HepG2 (cell line): Measurements from ENCODE around the gene TXNL4A. TPM values are rescaled to one million over a fixed set of nuclear protein-coding genes. Genes with fewer than 3 reads are reported as not detected.

Experiments used
- CEBPB ChIP-seq: IDR thresholded peaks from 2 replicates; pipeline ENCODE4 v1.6.1; 2011; ENCODE audit warnings: low read depth, low read length, improper control_type of control experiment, borderline replicate concordance
- DNMT3B ChIP-seq: conservative IDR thresholded peaks from 2 replicates; pipeline ENCODE4 v1.6.1; 2016; ENCODE audit warnings: missing biosample characterization, control low read depth
- FOXA3 ChIP-seq: IDR thresholded peaks from 2 replicates; pipeline ENCODE4 v1.6.1; 2016; ENCODE audit warnings: missing genetic modification reagents, missing compliant biosample characterization
- FOXM1 ChIP-seq: sonication (generic); formaldehyde crosslinking; IDR thresholded peaks from 2 replicates; pipeline ENCODE4 v1.5.0; 2020; ENCODE audit warnings: missing genetic modification reagents
- HDAC2 ChIP-seq: sonication (generic); formaldehyde crosslinking; IDR thresholded peaks from 2 replicates; pipeline ENCODE4 v1.4.0; 2020; ENCODE audit warnings: missing genetic modification reagents
- HES4 ChIP-seq: sonication (generic); formaldehyde crosslinking; IDR thresholded peaks from 2 replicates; pipeline ENCODE4 v1.9.0; 2021; ENCODE audit warnings: mild to moderate bottlenecking, missing genetic modification reagents, borderline replicate concordance
- IRF1 ChIP-seq: sonication (generic); formaldehyde crosslinking; IDR thresholded peaks from 2 replicates; pipeline ENCODE4 v1.4.0; 2020; ENCODE audit warnings: low read depth, mild to moderate bottlenecking, missing genetic modification reagents
- JUN ChIP-seq: sonication (generic); formaldehyde crosslinking; IDR thresholded peaks from 2 replicates; pipeline ENCODE4 v1.4.0; 2020; ENCODE audit warnings: mild to moderate bottlenecking, missing genetic modification reagents
- KLF9 ChIP-seq: IDR thresholded peaks from 2 replicates; pipeline ENCODE4 v1.6.1; 2016; ENCODE audit warnings: low read depth
- NR2F6 ChIP-seq, 2 experiments: IDR thresholded peaks; 2 replicates each; pipeline ENCODE4 v1.6.1; 2016; ENCODE audit warnings: antibody characterized with exemption in 1 of 2, mild to moderate bottlenecking in 1 of 2
- PAX8 ChIP-seq: sonication (generic); formaldehyde crosslinking; IDR thresholded peaks from 2 replicates; pipeline ENCODE4 v1.8.0; 2022; ENCODE audit warnings: mild to moderate bottlenecking, missing genetic modification reagents, borderline replicate concordance
- PRDM10 ChIP-seq: sonication (generic); formaldehyde crosslinking; IDR thresholded peaks from 2 replicates; pipeline ENCODE4 v1.4.0; 2020; ENCODE audit warnings: low read depth, missing genetic modification reagents
- SNRNP70 ChIP-seq: fragments of 200-400 bp; formaldehyde crosslinking; IDR thresholded peaks from 2 replicates; pipeline ENCODE4 v1.6.1; 2017; ENCODE audit warnings: mild to moderate bottlenecking, low read depth, low read length, moderate library complexity
- SP140L ChIP-seq: sonication (generic); formaldehyde crosslinking; IDR thresholded peaks from 2 replicates; pipeline ENCODE4 v1.4.0; 2020; ENCODE audit warnings: missing genetic modification reagents, borderline replicate concordance
- TFDP1 ChIP-seq: IDR thresholded peaks from 2 replicates; pipeline ENCODE4 v1.6.1; 2016; ENCODE audit warnings: missing compliant biosample characterization, missing genetic modification reagents, borderline replicate concordance
- TOPORS ChIP-seq: sonication (generic); formaldehyde crosslinking; IDR thresholded peaks from 2 replicates; pipeline ENCODE4 v1.8.0; 2023; ENCODE audit warnings: mild to moderate bottlenecking, missing genetic modification reagents
- ZBTB1 ChIP-seq: sonication (generic); formaldehyde crosslinking; IDR thresholded peaks from 2 replicates; pipeline ENCODE4 v1.4.0; 2020; ENCODE audit warnings: missing genetic modification reagents, borderline replicate concordance
- ZBTB46 ChIP-seq: sonication (generic); formaldehyde crosslinking; IDR thresholded peaks from 2 replicates; pipeline ENCODE4 v1.4.0; 2020; ENCODE audit warnings: mild to moderate bottlenecking, missing genetic modification reagents, borderline replicate concordance
- ZBTB7B ChIP-seq: sonication (generic); formaldehyde crosslinking; IDR thresholded peaks from 2 replicates; pipeline ENCODE4 v1.4.0; 2020; ENCODE audit warnings: missing genetic modification reagents
- ZNF230 ChIP-seq: sonication (generic); formaldehyde crosslinking; IDR thresholded peaks from 2 replicates; pipeline ENCODE4 v1.4.0; 2020; ENCODE audit warnings: mild to moderate bottlenecking, missing genetic modification reagents
- ZNF446 ChIP-seq: sonication (generic); formaldehyde crosslinking; IDR thresholded peaks from 2 replicates; pipeline ENCODE4 v1.5.0; 2020; ENCODE audit warnings: mild to moderate bottlenecking, missing genetic modification reagents
- ZNF572 ChIP-seq: sonication (generic); formaldehyde crosslinking; IDR thresholded peaks from 2 replicates; pipeline ENCODE4 v1.5.1; 2020; ENCODE audit warnings: mild to moderate bottlenecking, missing genetic modification reagents
- ZNF788 ChIP-seq: sonication (generic); formaldehyde crosslinking; IDR thresholded peaks from 2 replicates; pipeline ENCODE4 v1.5.0; 2020; ENCODE audit warnings: mild to moderate bottlenecking, missing genetic modification reagents, borderline replicate concordance
- ZZZ3 ChIP-seq: sonication (generic); formaldehyde crosslinking; IDR thresholded peaks from 2 replicates; pipeline ENCODE4 v1.4.0; 2020; ENCODE audit warnings: missing genetic modification reagents, mild to moderate bottlenecking, borderline replicate concordance
- polyA plus RNA-seq, 8 experiments: library from polyadenylated mRNA; depleted of rRNA in 3 of 8; stranded (reverse) in 7 of 8; unstranded in 1 of 8; fragments of >200 nt; fragmentation: Illumina TruSeq in 4 of 8; extraction: Trizol in 4 of 8; gene quantifications; 2 replicates each; pipeline versions ENCODE4 v1.2.1 to v1.2.3, GENCODE V29; 2011 to 2016; ENCODE audit warnings: low read depth in 4 of 8, missing spikeins in 1 of 8, mixed read lengths in 1 of 8; ENCODE audit not compliant: insufficient read depth in 1 of 8
- total RNA-seq, 5 experiments: library from RNA; depleted of rRNA; stranded (reverse); fragments of >200 nt; fragmentation: Illumina TruSeq; extraction: Trizol; gene quantifications; 2 replicates each; pipeline ENCODE4 v1.2.3, GENCODE V29; 2016; ENCODE audit warnings: low read depth in 1 of 5

TXNL4A gene
- total and polyA plus RNA-seq, 2 of the 13 experiments (the other 11 are each of a cell fraction or from before 2014, with no cell fraction given): 172 to 202 TPM

- TF ChIP-seq PRDM10 (no peak), ZNF446 (no peak), HES4 (CRISPR knock-in tag) (no peak), IRF1 (CRISPR knock-in tag) (no peak), ZBTB46 (CRISPR knock-in tag) (no peak), ZNF788 (no peak), KLF9 (CRISPR knock-in tag) (no peak), NR2F6 (IDR thresholded peaks at IDR 0.05) (no peak), NR2F6 (CRISPR knock-in tag; IDR thresholded peaks at IDR 0.05) (peak; percentile 42; the same call in 1 of the 2 replicates), SNRNP70 (no peak), PAX8 (CRISPR knock-in tag) (no peak), ZNF572 (CRISPR knock-in tag) (no peak), TOPORS (CRISPR knock-in tag) (no peak), ZBTB7B (CRISPR knock-in tag) (0 out of 2 replicates have a peak, but pooled peaks have one; percentile 26), FOXM1 (CRISPR knock-in tag) (no peak), ZNF230 (CRISPR knock-in tag) (no peak), ZBTB1 (CRISPR knock-in tag) (no peak), FOXA3 (CRISPR knock-in tag) (peak; percentile 57), DNMT3B (CRISPR knock-in tag) (no peak), HDAC2 (CRISPR knock-in tag) (peak; percentile 22; the same call in 1 of the 2 replicates), ZZZ3 (CRISPR knock-in tag) (no peak), JUN (no peak), TFDP1 (peak; percentile 60; the same call in 1 of the 2 replicates), CEBPB (no peak), SP140L (CRISPR knock-in tag) (no peak)
Measured at GRCh38 chr18:79933765-79934164, 54.6 kb downstream of the TXNL4A start (continued).
